ENCODE measurements around the gene ENTHD1.
A peak's percentile ranks its signal among the peaks of the same experiment; 100 is the strongest.

ENTHD1 gene

DNA sequence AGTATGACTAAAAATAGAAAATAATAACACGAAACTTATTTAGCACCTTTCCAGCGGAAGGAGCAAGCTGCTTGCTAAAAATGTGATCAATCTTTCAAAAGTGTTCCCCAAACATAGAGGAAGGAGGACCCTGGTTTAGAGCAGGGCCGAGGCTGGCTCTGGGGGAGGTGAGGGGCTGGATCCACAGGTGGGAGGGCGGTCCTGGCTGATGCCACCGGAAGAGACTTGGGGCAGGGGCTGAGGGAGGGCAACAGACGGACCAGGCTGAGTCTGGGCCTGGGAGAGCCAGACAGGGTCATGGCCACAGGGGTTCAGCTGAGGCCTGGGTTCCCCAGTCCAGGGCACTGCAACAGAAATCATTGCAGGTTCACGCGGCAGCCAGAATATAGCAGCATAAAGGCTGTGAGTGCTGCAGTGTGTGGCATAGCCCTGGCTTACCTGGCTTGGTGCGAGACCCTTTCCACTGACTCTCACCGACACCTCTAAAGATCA is 179.7 kb downstream of the ENTHD1 start:
- DNase-seq (ENCODE audit: low read depth): no peak
- no peak for TF ChIP-seq CTCF (IDR thresholded peaks at IDR 0.05; ENCODE audit: low read length, missing control alignments)
- H3K4me3 ChIP-seq (replicated peaks; ENCODE audit: low read depth, low read length): no peak overlapping the region

DNA sequence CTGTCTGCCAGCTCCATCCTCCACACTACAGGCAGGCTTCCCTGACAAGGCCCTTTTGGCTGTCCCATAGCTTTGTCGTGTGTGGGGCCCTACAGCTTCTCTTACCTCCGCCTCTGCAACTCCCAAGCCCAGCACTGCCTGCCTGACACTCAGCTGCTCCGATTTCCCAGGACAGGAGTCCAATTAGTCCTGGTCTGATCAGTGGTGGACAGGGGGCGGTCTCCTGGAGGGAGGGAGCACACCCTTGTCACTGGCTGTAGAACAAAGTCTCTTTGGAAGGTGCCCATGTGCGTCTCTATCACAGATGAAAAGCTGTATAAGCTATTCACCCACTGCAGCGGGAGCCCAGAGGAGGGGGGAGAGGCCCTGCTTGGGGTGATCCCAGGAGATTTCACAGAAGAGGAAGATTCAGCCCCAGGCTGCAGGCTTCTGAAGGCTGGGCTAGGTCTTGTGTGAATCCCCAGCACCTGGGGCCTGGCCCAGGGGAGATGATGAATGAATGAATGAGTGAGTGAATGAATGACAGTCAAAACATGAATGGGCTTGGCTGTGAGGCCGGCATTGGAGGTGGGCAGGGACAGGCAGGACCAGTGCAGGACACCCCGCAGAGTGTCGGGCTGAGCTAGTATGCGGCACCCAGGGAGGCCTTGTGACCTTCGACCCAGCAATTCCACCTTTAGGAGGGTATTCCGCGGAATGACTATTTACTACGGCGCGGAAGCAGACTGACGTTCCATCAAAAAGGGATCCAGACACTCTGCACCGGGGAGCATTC is 180.6 kb downstream of the ENTHD1 start:
- TF ChIP-seq CTCF (IDR thresholded peaks at IDR 0.05; ENCODE audit: low read length, missing control alignments): no peak
- no peak for DNase-seq (ENCODE audit: low read depth)
- no peak overlapping the region for H3K4me3 ChIP-seq (replicated peaks; ENCODE audit: low read depth, low read length)

DNA sequence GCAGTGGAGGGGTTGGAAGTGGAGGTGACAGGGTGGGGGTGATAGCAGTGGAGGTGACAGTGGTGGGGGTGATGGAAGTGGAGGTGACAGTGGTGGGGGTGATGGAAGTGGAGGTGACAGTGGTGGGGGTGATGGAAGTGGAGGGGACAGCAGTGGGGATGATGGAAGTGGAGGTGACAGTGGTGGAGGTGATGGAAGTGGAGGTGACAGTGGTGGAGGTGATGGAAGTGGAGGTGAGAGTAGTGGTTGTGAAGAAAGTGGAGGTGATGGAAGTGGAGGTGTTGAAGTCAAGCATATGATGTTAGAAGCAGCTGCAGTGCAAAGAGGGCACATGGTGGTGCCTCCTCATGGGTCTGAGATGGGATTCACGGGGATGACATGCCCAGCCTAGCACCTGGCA is 181.5 kb downstream of the ENTHD1 start:
- no peak overlapping the region for H3K4me3 ChIP-seq (replicated peaks; ENCODE audit: low read depth, low read length)
- TF ChIP-seq CTCF (IDR thresholded peaks at IDR 0.05; ENCODE audit: low read length, missing control alignments): no peak

GRCh38 chr22:39710380-39711150 is 183.0 kb downstream of the ENTHD1 start:
- peak; percentile 15 for DNase-seq (ENCODE audit: low read depth)
- no peak overlapping the region for H3K4me3 ChIP-seq (replicated peaks; ENCODE audit: low read depth, low read length)
- no peak for TF ChIP-seq CTCF (IDR thresholded peaks at IDR 0.05; ENCODE audit: low read length, missing control alignments)

More for the DNA sequence above, 181.5 kb downstream of the ENTHD1 start:
- DNase-seq (ENCODE audit: low read depth): no peak

- H3K4me3 ChIP-seq (replicated peaks; ENCODE audit: low read depth, low read length): no peak overlapping the region
- no peak for DNase-seq (ENCODE audit: low read depth)
- no peak for TF ChIP-seq CTCF (IDR thresholded peaks at IDR 0.05; ENCODE audit: low read length, missing control alignments)
Measured at GRCh38 chr22:39707816-39708215, 185.7 kb downstream of the ENTHD1 start.

DNA sequence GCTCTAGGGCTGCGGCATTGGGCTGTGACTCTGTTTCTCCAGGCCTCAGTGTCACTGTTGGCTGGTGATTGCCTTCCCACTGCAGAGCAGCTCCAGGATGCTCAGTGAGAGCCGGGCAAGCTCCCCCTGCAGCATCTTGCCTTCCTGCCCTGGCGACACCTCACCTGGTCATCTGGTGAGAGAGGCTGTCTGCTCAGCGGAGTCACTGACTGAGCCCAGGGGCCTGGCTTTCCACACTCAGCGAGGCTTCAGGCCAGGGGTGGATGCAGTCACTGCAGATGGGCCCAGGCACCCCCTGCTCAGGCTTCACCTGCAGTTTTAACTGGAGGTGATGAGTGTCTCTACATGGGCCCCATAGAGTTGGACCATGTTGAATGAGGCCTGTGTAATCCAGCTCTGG is 186.2 kb downstream of the ENTHD1 start:
- H3K4me3 ChIP-seq (replicated peaks; ENCODE audit: low read depth, low read length): no peak overlapping the region
- no peak for DNase-seq (ENCODE audit: low read depth)
- no peak for TF ChIP-seq CTCF (IDR thresholded peaks at IDR 0.05; ENCODE audit: low read length, missing control alignments)

Measured in fibroblast of pulmonary artery (primary cell).